Prostate gland (tissue), 2 donors: ENCODE results near the gene TMEM184C. TPM values are rescaled to one million over a fixed set of nuclear protein-coding genes. Genes with fewer than 3 reads are reported as not detected.

Source experiments
- DNase-seq: peaks from one replicate; pipeline ENCODE4 v3.0.0-alpha.2; 2019; ENCODE audit warnings: low spot score
- H3K27ac ChIP-seq, 2 donors: fragments of 200-600 bp; sonication (generic); 2 replicates each; pipeline ENCODE4 v1.5.1; 2017 to 2019
- H3K27me3 ChIP-seq: fragments of 200-600 bp; sonication (generic); replicated peaks from 2 replicates; pipeline ENCODE4 v1.5.1; 2019; ENCODE audit not compliant: insufficient read depth
- H3K36me3 ChIP-seq, 2 donors: fragments of 200-600 bp; sonication (generic); 1 replicate in 1 of 2; 2 replicates in 1 of 2; pipeline versions ENCODE4 v1.5.1 to v1.8.1; 2017 to 2019
- H3K4me1 ChIP-seq: fragments of 200-600 bp; sonication (generic); replicated peaks from 2 replicates; pipeline ENCODE4 v1.5.1; 2019
- H3K4me3 ChIP-seq, 2 donors: fragments of 200-600 bp; sonication (generic); 2 replicates each; pipeline ENCODE4 v1.5.1; 2017 to 2019
- H3K9me3 ChIP-seq: fragments of 200-600 bp; sonication (generic); 2 replicates; pipeline ENCODE4 v1.5.1; 2017
- POLR2A ChIP-seq: fragments of 450-650 bp; IDR thresholded peaks from one replicate; pipeline ENCODE4 v1.6.1; 2016; ENCODE audit warnings: antibody characterized with exemption, mild to moderate bottlenecking
- POLR2AphosphoS5 ChIP-seq: sonication (generic); formaldehyde crosslinking; IDR thresholded peaks from one replicate; pipeline ENCODE4 v1.6.1; 2017; ENCODE audit warnings: antibody characterized with exemption
- WGBS: methylation state at CpG from one replicate; pipeline ENCODE4 v1.1.5; 2018; 5-methylcytosine and 5-hydroxymethylcytosine counted together
- intact Hi-C: fragments of 100-400 bp; cut with DNase I; formaldehyde crosslinking; loops from one replicate; pipeline ENCODE4 v1.14.2; 2022
- total RNA-seq, 2 donors: library from RNA; depleted of rRNA; stranded (reverse); fragments of >200 nt; gene quantifications; one replicate each; pipeline ENCODE4 v1.1.0, GENCODE V29; 2016
- TF ChIP-seq, protein P1 (sequence below), 4 experiments: fragments of 200-600 bp in 2 of 4; fragments of 450-650 bp in 2 of 4; sonication (generic) in 2 of 4; IDR thresholded peaks; 1 replicate in 3 of 4; 2 replicates in 1 of 4; pipeline ENCODE4 v1.5.1; 2016 to 2019; ENCODE audit warnings: antibody characterized with exemption in 4 of 4, mild to moderate bottlenecking in 2 of 4, moderate library complexity in 2 of 4

Gene TMEM184C
- total RNA-seq, 2 donors from 2014 or later: 34.7 to 48.0 TPM

DNA sequence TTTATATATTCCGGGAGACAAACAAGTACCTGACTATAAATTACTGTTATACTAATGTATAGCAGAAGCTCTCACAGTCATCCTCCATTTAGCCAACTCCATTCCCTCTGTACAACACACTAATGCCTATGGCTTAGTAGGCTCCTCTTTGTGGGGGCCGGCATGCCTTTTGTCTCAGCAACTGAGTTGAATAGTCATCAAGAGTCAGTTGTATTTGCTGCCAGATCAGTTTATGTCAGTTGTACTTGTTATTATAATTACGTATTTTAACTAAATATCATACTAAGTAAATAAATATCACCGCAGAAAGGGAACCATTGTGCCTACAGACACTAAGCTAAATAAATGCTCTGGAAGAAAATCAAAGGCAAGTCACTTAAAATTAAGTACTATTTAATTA, 56.9 kb downstream of the TMEM184C start:
- TF ChIP-seq POLR2A: no peak
- TF ChIP-seq, protein P1, sequence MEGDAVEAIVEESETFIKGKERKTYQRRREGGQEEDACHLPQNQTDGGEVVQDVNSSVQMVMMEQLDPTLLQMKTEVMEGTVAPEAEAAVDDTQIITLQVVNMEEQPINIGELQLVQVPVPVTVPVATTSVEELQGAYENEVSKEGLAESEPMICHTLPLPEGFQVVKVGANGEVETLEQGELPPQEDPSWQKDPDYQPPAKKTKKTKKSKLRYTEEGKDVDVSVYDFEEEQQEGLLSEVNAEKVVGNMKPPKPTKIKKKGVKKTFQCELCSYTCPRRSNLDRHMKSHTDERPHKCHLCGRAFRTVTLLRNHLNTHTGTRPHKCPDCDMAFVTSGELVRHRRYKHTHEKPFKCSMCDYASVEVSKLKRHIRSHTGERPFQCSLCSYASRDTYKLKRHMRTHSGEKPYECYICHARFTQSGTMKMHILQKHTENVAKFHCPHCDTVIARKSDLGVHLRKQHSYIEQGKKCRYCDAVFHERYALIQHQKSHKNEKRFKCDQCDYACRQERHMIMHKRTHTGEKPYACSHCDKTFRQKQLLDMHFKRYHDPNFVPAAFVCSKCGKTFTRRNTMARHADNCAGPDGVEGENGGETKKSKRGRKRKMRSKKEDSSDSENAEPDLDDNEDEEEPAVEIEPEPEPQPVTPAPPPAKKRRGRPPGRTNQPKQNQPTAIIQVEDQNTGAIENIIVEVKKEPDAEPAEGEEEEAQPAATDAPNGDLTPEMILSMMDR (IDR thresholded peaks at IDR 0.05): no peak
- no peak for TF ChIP-seq POLR2AphosphoS5
- intact Hi-C loops: no loop called here
- WGBS: 78% methylated on average over 4 of the region's 4 CpGs

DNA sequence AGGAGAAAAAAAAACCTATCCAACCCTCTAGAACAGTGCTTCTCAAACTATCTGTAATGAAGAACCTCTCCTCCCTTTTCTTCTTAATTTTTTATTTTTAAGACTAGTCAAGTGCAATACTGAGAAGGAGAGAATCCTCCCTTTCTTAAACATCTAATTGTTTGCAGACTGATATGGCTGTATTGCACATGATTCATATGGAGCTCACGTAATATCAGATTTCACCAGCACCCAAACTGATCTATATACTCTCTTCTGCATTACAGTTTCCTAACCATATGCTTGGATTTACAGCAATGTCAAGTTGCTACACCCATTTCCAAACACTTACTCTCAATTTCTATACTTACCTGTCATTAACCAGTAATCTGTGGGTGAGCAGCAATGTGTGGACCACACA, 57.3 kb downstream of the TMEM184C start:
- intact Hi-C loops: no loop called here
- Histone ChIP-seq H3K4me3 (no peak overlapping the region), H3K27ac (no peak overlapping the region), H3K9me3 (no peaks in the 10 kb centered on the region), H3K4me1 (no peaks in the 10 kb centered on the region), H3K36me3 (no peaks in the 10 kb centered on the region), H3K27me3 (no peaks in the 10 kb centered on the region)
- 94% methylated on average over 1 of the region's 1 CpG for WGBS
- TF ChIP-seq, protein P1 (IDR thresholded peaks at IDR 0.05): no peak
- TF ChIP-seq POLR2A (no peak), POLR2AphosphoS5 (no peak)
- no peak for DNase-seq

More for the DNA sequence above, 56.9 kb downstream of the TMEM184C start:
- Histone ChIP-seq H3K27me3 (no peaks in the 10 kb centered on the region), H3K4me1 (no peaks in the 10 kb centered on the region), H3K9me3 (no peaks in the 10 kb centered on the region), H3K27ac (no peak overlapping the region), H3K36me3 (no peaks in the 10 kb centered on the region), H3K4me3 (no peak overlapping the region)
- DNase-seq: no peak

DNA sequence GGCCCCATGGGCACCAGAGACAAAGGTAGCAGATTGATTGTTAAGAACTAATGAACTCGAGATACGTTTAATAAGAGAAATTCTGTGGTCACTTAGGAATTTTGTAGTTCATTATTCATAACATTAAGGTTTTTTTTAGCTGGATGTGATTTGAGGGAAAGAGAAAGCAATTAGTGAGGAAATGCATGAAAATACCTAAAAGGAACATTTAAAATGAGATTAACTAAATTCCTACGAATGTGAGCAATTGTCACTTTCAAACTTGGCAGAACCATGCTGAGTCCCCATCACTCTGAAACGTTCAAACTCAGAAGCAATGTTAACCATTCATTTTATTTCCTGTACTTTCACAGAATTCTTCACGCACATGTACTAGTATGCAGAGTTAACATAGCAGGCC, 60.9 kb downstream of the TMEM184C start:
- DNase-seq: no peak
- H3K27me3 ChIP-seq: no peaks in the 10 kb centered on the region
- 72% methylated on average over 5 of the region's 5 CpGs for WGBS
- no peaks in the 10 kb centered on the region for H3K36me3 ChIP-seq
- intact Hi-C loops: no loop called here
- H3K9me3 ChIP-seq: no peaks in the 10 kb centered on the region
- TF ChIP-seq POLR2A (no peak), POLR2AphosphoS5 (no peak)
- TF ChIP-seq, protein P1 (IDR thresholded peaks at IDR 0.05): no peak
- H3K4me1 ChIP-seq: no peaks in the 10 kb centered on the region
- H3K4me3 ChIP-seq: no peak overlapping the region
- no peak overlapping the region for H3K27ac ChIP-seq

DNA sequence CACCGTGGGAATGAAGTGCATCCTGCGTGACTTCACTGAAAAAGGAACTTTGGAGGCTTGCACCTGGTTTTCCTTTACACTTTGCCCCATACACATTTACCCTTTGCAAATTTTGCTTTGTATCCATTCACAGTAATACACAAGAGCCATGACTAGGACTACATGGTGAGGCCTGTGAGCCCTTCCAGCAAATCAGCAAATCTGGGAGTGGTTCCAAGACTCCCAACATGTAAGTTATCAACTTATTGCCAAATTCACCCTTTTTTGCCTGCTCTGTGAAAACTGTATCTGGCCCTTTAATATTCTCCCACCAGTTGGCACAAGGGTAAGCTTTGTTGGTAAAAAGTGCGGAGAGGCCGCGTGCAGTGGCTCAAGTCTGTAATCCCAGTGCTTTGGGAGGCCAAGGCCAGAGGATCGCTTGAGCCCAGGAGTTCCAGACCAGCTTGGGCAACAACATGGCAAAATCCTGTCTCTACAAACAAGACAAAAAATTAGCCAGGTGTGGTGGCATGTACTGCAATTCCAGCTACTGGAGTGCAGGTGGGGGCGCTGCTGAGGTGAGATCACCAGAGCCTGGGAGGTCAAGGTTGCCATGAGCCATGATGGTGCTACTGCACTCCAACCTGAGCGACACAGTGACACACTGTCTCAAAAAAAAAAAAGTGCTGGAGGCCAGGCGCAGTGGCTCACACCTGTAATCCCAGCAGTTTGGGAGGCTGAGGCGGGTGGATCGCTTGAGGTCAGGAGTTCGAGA, 61.8 kb downstream of the TMEM184C start:
- Histone ChIP-seq H3K4me1 (no peaks in the 10 kb centered on the region), H3K36me3 (no peaks in the 10 kb centered on the region), H3K27me3 (no peaks in the 10 kb centered on the region), H3K4me3 (no peak overlapping the region), H3K9me3 (no peaks in the 10 kb centered on the region), H3K27ac (no peak overlapping the region)
- WGBS: 94% methylated on average over 12 of the region's 12 CpGs
- TF ChIP-seq, protein P1 (IDR thresholded peaks at IDR 0.05): no peak
- TF ChIP-seq POLR2AphosphoS5: no peak
- TF ChIP-seq POLR2A: no peak
- no peak for DNase-seq
- intact Hi-C loops: no loop called here

DNA sequence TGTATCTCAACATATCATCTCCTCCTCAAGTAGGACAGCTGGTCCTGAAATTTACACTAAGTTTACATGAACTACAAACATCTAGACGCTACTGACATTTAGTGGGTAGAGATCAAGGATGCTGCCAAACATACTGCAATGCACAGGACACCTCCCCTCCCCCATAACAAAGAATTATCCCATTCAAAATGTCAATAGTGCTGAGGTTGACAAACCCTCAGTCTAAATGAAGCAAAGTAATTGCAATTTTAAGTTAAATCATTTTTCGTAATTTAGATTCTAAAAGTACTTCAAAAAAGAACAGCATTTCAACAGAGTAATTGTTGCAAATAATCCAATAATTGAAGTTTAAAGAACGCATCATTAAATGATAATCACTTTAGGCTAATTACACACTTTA, 65.6 kb downstream of the TMEM184C start:
- Histone ChIP-seq H3K36me3 (no peaks in the 10 kb centered on the region), H3K4me1 (no peaks in the 10 kb centered on the region), H3K4me3 (peak overlapping the region in 1 of 2 donors; percentile 55), H3K9me3 (no peaks in the 10 kb centered on the region), H3K27ac (peak overlapping the region in 1 of 2 donors; percentile 77), H3K27me3 (no peaks in the 10 kb centered on the region)
- TF ChIP-seq POLR2A (no peak), POLR2AphosphoS5 (no peak)
- TF ChIP-seq, protein P1 (IDR thresholded peaks at IDR 0.05): no peak
- intact Hi-C loops: no loop called here
- DNase-seq: no peak
- WGBS: 54% methylated on average over 3 of the region's 3 CpGs
